ENCODE measurements around the gene MDM2.
"Not testable (repeated sequence)": the region's sequence is repeated elsewhere in the genome, so short reads cannot be mapped to it uniquely, and the experiment has no call there.

MDM2 gene

GRCh38 chr12:68806488-68807237 lies 1.3 kb upstream of the MDM2 start:
- H3K4me3 ChIP-seq (replicated peaks; ENCODE audit: low read depth, low read length): no peak overlapping the region
- TF ChIP-seq, protein P1, sequence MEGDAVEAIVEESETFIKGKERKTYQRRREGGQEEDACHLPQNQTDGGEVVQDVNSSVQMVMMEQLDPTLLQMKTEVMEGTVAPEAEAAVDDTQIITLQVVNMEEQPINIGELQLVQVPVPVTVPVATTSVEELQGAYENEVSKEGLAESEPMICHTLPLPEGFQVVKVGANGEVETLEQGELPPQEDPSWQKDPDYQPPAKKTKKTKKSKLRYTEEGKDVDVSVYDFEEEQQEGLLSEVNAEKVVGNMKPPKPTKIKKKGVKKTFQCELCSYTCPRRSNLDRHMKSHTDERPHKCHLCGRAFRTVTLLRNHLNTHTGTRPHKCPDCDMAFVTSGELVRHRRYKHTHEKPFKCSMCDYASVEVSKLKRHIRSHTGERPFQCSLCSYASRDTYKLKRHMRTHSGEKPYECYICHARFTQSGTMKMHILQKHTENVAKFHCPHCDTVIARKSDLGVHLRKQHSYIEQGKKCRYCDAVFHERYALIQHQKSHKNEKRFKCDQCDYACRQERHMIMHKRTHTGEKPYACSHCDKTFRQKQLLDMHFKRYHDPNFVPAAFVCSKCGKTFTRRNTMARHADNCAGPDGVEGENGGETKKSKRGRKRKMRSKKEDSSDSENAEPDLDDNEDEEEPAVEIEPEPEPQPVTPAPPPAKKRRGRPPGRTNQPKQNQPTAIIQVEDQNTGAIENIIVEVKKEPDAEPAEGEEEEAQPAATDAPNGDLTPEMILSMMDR (IDR thresholded peaks at IDR 0.05; ENCODE audit: low read length, missing control alignments): no peak
- DNase-seq (ENCODE audit: low read depth): no peak

GRCh38 chr12:68807274-68807575 lies 752 bp upstream of the MDM2 start:
- not testable (repeated sequence) for DNase-seq (ENCODE audit: low read depth)

GRCh38 chr12:68808388-68809189 lies 612 bp downstream of the MDM2 start:
- peak overlapping the region; percentile 98 for H3K4me3 ChIP-seq (replicated peaks; ENCODE audit: low read depth, low read length)
- TF ChIP-seq, protein P1 (IDR thresholded peaks at IDR 0.05; ENCODE audit: low read length, missing control alignments): no peak
- peak; percentile 94 for DNase-seq (ENCODE audit: low read depth)

More at GRCh38 chr12:68807274-68807575, 752 bp upstream of the MDM2 start:
- peak overlapping the region; percentile 98 for H3K4me3 ChIP-seq (replicated peaks; ENCODE audit: low read depth, low read length)

DNA sequence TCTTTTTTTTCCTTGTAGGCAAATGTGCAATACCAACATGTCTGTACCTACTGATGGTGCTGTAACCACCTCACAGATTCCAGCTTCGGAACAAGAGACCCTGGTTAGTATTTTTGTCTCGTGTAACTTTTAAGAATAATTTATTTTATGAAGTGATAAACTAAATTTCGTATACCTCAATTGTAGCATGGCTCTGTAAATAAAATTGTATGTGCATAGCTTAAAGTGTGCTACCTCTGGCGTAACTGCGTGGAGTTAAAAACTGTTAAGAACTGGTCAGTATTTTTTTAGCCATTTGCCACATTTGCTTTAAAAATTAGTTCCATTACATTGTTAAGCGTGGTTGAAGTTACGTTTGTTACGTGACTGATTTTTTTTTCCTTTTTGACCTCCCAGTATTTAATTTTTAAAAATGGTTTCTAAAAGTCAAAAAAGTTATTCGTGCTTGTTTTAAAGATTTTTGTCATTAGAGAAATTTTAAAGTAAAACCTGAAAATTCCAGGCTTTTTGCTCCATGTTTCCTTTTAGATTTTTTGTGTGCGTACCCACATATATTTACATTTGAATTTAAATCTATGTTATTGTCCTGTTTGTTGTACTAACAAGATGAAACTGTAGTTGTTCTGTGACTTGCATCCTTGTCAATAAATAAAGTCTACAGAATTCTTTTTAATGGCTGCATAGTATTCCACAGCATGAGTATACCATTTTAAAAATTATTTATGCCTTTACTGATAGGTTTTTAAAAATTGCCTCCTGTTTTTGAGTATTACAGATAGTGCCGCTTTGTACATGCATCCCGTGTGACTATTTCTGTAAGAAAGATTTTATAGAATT lies 1.4 kb downstream of the MDM2 start:
- TF ChIP-seq, protein P1 (IDR thresholded peaks at IDR 0.05; ENCODE audit: low read length, missing control alignments): no peak
- peak overlapping the region; percentile 98 for H3K4me3 ChIP-seq (replicated peaks; ENCODE audit: low read depth, low read length)

GRCh38 chr12:68810027-68810389 lies 2.0 kb downstream of the MDM2 start:
- H3K4me3 ChIP-seq (replicated peaks; ENCODE audit: low read depth, low read length): peak overlapping the region; percentile 98
- not testable (repeated sequence) for DNase-seq (ENCODE audit: low read depth)

More for the DNA sequence above, 1.4 kb downstream of the MDM2 start:
- DNase-seq (ENCODE audit: low read depth): peak; percentile 45

GRCh38 chr12:68811573-68811972 lies 3.6 kb downstream of the MDM2 start:
- peak overlapping the region; percentile 98 for H3K4me3 ChIP-seq (replicated peaks; ENCODE audit: low read depth, low read length)
- DNase-seq (ENCODE audit: low read depth): not testable (repeated sequence)

GRCh38 chr12:68812553-68813241 lies 4.7 kb downstream of the MDM2 start:
- no peak for DNase-seq (ENCODE audit: low read depth)
- H3K4me3 ChIP-seq (replicated peaks; ENCODE audit: low read depth, low read length): peak overlapping the region; percentile 98
- TF ChIP-seq, protein P1 (IDR thresholded peaks at IDR 0.05; ENCODE audit: low read length, missing control alignments): no peak

GRCh38 chr12:68813242-68813593 lies 5.2 kb downstream of the MDM2 start:
- peak overlapping the region; percentile 98 for H3K4me3 ChIP-seq (replicated peaks; ENCODE audit: low read depth, low read length)
- no peak for DNase-seq (ENCODE audit: low read depth)
- TF ChIP-seq, protein P1 (IDR thresholded peaks at IDR 0.05; ENCODE audit: low read length, missing control alignments): no peak

Data from fibroblast of pulmonary artery (primary cell).